ENCODE measurements around the gene MYO9A. TPM values are rescaled to one million over a fixed set of nuclear protein-coding genes. Genes with fewer than 3 reads are reported as not detected.

Gene MYO9A
- total and polyA plus RNA-seq, 2 donors = 4.4 to 11.6 TPM

GRCh38 chr15:72042865-72043264 lies 75.1 kb downstream of the MYO9A start:
- H3K27me3 ChIP-seq (ENCODE audit: control insufficient read depth in 2 of 2, insufficient read depth in 1 of 2, low read length in 1 of 2) = no peaks in the 10 kb centered on the region
- H3K36me3 ChIP-seq (ENCODE audit: control insufficient read depth in 2 of 2, insufficient read depth in 2 of 2, low read length in 1 of 2) = peaks cover 3 to 7% of the 10 kb centered on the region in 2 donors
- H3K27ac ChIP-seq (ENCODE audit: low read depth in 1 of 2, low read length in 1 of 2) = no peak overlapping the region
- DNase-seq (ENCODE audit: low read depth in 6 of 9, low spot score in 9 of 9) = no peak
- H3K4me3 ChIP-seq (ENCODE audit: low read length in 2 of 2) = no peak overlapping the region
- H3K9me3 ChIP-seq (ENCODE audit: control insufficient read depth in 2 of 2, insufficient read depth in 1 of 2, low read length in 1 of 2) = no peaks in the 10 kb centered on the region
- H3K4me1 ChIP-seq (ENCODE audit: control insufficient read depth in 2 of 2, insufficient read depth in 2 of 2, low read length in 2 of 2) = no peaks in the 10 kb centered on the region
- WGBS = 98% methylated on average over 7 of the region's 7 CpGs

- Histone ChIP-seq H3K27me3 (ENCODE audit: control insufficient read depth in 2 of 2, insufficient read depth in 1 of 2, low read length in 1 of 2) (no peaks in the 10 kb centered on the region), H3K4me1 (ENCODE audit: control insufficient read depth in 2 of 2, insufficient read depth in 2 of 2, low read length in 2 of 2) (no peaks in the 10 kb centered on the region), H3K4me3 (ENCODE audit: low read length in 2 of 2) (no peak overlapping the region), H3K9me3 (ENCODE audit: control insufficient read depth in 2 of 2, insufficient read depth in 1 of 2, low read length in 1 of 2) (no peaks in the 10 kb centered on the region), H3K27ac (ENCODE audit: low read depth in 1 of 2, low read length in 1 of 2) (no peak overlapping the region), H3K36me3 (ENCODE audit: control insufficient read depth in 2 of 2, insufficient read depth in 2 of 2, low read length in 1 of 2) (peaks cover 3 to 7% of the 10 kb centered on the region in 2 donors)
- 89% methylated on average over 1 of the region's 1 CpG for WGBS
- no peak for DNase-seq (ENCODE audit: low read depth in 6 of 9, low spot score in 9 of 9)
Observed at GRCh38 chr15:72042054-72042453, 75.9 kb downstream of the MYO9A start.

GRCh38 chr15:72037321-72037720 lies 80.6 kb downstream of the MYO9A start:
- Histone ChIP-seq H3K4me1 (ENCODE audit: control insufficient read depth in 2 of 2, insufficient read depth in 2 of 2, low read length in 2 of 2) (no peaks in the 10 kb centered on the region), H3K27me3 (ENCODE audit: control insufficient read depth in 2 of 2, insufficient read depth in 1 of 2, low read length in 1 of 2) (no peaks in the 10 kb centered on the region), H3K27ac (ENCODE audit: low read depth in 1 of 2, low read length in 1 of 2) (no peak overlapping the region), H3K9me3 (ENCODE audit: control insufficient read depth in 2 of 2, insufficient read depth in 1 of 2, low read length in 1 of 2) (no peaks in the 10 kb centered on the region), H3K4me3 (ENCODE audit: low read length in 2 of 2) (no peak overlapping the region), H3K36me3 (ENCODE audit: control insufficient read depth in 2 of 2, insufficient read depth in 2 of 2, low read length in 1 of 2) (no peaks in the 10 kb centered on the region)
- WGBS = 96% methylated on average over 4 of the region's 4 CpGs
- no peak for DNase-seq (ENCODE audit: low read depth in 6 of 9, low spot score in 9 of 9)

- Histone ChIP-seq H3K9me3 (ENCODE audit: control insufficient read depth in 2 of 2, insufficient read depth in 1 of 2, low read length in 1 of 2) (no peaks in the 10 kb centered on the region), H3K4me1 (ENCODE audit: control insufficient read depth in 2 of 2, insufficient read depth in 2 of 2, low read length in 2 of 2) (no peaks in the 10 kb centered on the region), H3K36me3 (ENCODE audit: control insufficient read depth in 2 of 2, insufficient read depth in 2 of 2, low read length in 1 of 2) (no peaks in the 10 kb centered on the region), H3K27ac (ENCODE audit: low read depth in 1 of 2, low read length in 1 of 2) (no peak overlapping the region), H3K4me3 (ENCODE audit: low read length in 2 of 2) (no peak overlapping the region), H3K27me3 (ENCODE audit: control insufficient read depth in 2 of 2, insufficient read depth in 1 of 2, low read length in 1 of 2) (no peaks in the 10 kb centered on the region)
- 74% methylated on average over 4 of the region's 4 CpGs for WGBS
- no peak for DNase-seq (ENCODE audit: low read depth in 6 of 9, low spot score in 9 of 9)
Observed at GRCh38 chr15:72034859-72035650, 82.9 kb downstream of the MYO9A start.

- Histone ChIP-seq H3K4me3 (ENCODE audit: low read length in 2 of 2) (no peak overlapping the region), H3K4me1 (ENCODE audit: control insufficient read depth in 2 of 2, insufficient read depth in 2 of 2, low read length in 2 of 2) (no peaks in the 10 kb centered on the region), H3K9me3 (ENCODE audit: control insufficient read depth in 2 of 2, insufficient read depth in 1 of 2, low read length in 1 of 2) (no peaks in the 10 kb centered on the region), H3K27me3 (ENCODE audit: control insufficient read depth in 2 of 2, insufficient read depth in 1 of 2, low read length in 1 of 2) (no peaks in the 10 kb centered on the region), H3K36me3 (ENCODE audit: control insufficient read depth in 2 of 2, insufficient read depth in 2 of 2, low read length in 1 of 2) (no peaks in the 10 kb centered on the region), H3K27ac (ENCODE audit: low read depth in 1 of 2, low read length in 1 of 2) (no peak overlapping the region)
- WGBS = 99% methylated on average over 1 of the region's 1 CpG
- DNase-seq (ENCODE audit: low read depth in 6 of 9, low spot score in 9 of 9) = no peak
Observed at GRCh38 chr15:72034351-72034750, 83.6 kb downstream of the MYO9A start.

- no peak overlapping the region for H3K4me3 ChIP-seq (ENCODE audit: low read length in 2 of 2)
- no peaks in the 10 kb centered on the region for H3K9me3 ChIP-seq (ENCODE audit: control insufficient read depth in 2 of 2, insufficient read depth in 1 of 2, low read length in 1 of 2)
- no peaks in the 10 kb centered on the region for H3K36me3 ChIP-seq (ENCODE audit: control insufficient read depth in 2 of 2, insufficient read depth in 2 of 2, low read length in 1 of 2)
- no peaks in the 10 kb centered on the region for H3K4me1 ChIP-seq (ENCODE audit: control insufficient read depth in 2 of 2, insufficient read depth in 2 of 2, low read length in 2 of 2)
- 98% methylated on average over 7 of the region's 7 CpGs for WGBS
- H3K27ac ChIP-seq (ENCODE audit: low read depth in 1 of 2, low read length in 1 of 2) = no peak overlapping the region
- no peak for DNase-seq (ENCODE audit: low read depth in 6 of 9, low spot score in 9 of 9)
- H3K27me3 ChIP-seq (ENCODE audit: control insufficient read depth in 2 of 2, insufficient read depth in 1 of 2, low read length in 1 of 2) = no peaks in the 10 kb centered on the region
Observed at GRCh38 chr15:72033711-72034110, 84.2 kb downstream of the MYO9A start.

- no peak overlapping the region for H3K27ac ChIP-seq (ENCODE audit: low read depth in 1 of 2, low read length in 1 of 2)
- no peak for DNase-seq (ENCODE audit: low read depth in 6 of 9, low spot score in 9 of 9)
- H3K27me3 ChIP-seq (ENCODE audit: control insufficient read depth in 2 of 2, insufficient read depth in 1 of 2, low read length in 1 of 2) = no peaks in the 10 kb centered on the region
- H3K4me3 ChIP-seq (ENCODE audit: low read length in 2 of 2) = no peak overlapping the region
- WGBS = 98% methylated on average over 3 of the region's 3 CpGs
- H3K36me3 ChIP-seq (ENCODE audit: control insufficient read depth in 2 of 2, insufficient read depth in 2 of 2, low read length in 1 of 2) = no peaks in the 10 kb centered on the region
- no peaks in the 10 kb centered on the region for H3K9me3 ChIP-seq (ENCODE audit: control insufficient read depth in 2 of 2, insufficient read depth in 1 of 2, low read length in 1 of 2)
- no peaks in the 10 kb centered on the region for H3K4me1 ChIP-seq (ENCODE audit: control insufficient read depth in 2 of 2, insufficient read depth in 2 of 2, low read length in 2 of 2)
Observed at GRCh38 chr15:72033285-72033684, 84.7 kb downstream of the MYO9A start.

- no peak overlapping the region for H3K4me3 ChIP-seq (ENCODE audit: low read length in 2 of 2)
- H3K27ac ChIP-seq (ENCODE audit: low read depth in 1 of 2, low read length in 1 of 2) = no peak overlapping the region
- no peaks in the 10 kb centered on the region for H3K9me3 ChIP-seq (ENCODE audit: control insufficient read depth in 2 of 2, insufficient read depth in 1 of 2, low read length in 1 of 2)
- H3K27me3 ChIP-seq (ENCODE audit: control insufficient read depth in 2 of 2, insufficient read depth in 1 of 2, low read length in 1 of 2) = no peaks in the 10 kb centered on the region
- peaks cover 0 to 3% of the 10 kb centered on the region in 2 donors for H3K36me3 ChIP-seq (ENCODE audit: control insufficient read depth in 2 of 2, insufficient read depth in 2 of 2, low read length in 1 of 2)
- no peak for DNase-seq (ENCODE audit: low read depth in 6 of 9, low spot score in 9 of 9)
- WGBS = 98% methylated on average over 2 of the region's 2 CpGs
- no peaks in the 10 kb centered on the region for H3K4me1 ChIP-seq (ENCODE audit: control insufficient read depth in 2 of 2, insufficient read depth in 2 of 2, low read length in 2 of 2)
Observed at GRCh38 chr15:72021604-72022003, 96.3 kb downstream of the MYO9A start.

GRCh38 chr15:72020799-72021198 lies 97.2 kb downstream of the MYO9A start:
- H3K9me3 ChIP-seq (ENCODE audit: control insufficient read depth in 2 of 2, insufficient read depth in 1 of 2, low read length in 1 of 2) = no peaks in the 10 kb centered on the region
- WGBS = 97% methylated on average over 1 of the region's 1 CpG
- DNase-seq (ENCODE audit: low read depth in 6 of 9, low spot score in 9 of 9) = no peak
- peaks cover 0 to 3% of the 10 kb centered on the region in 2 donors for H3K36me3 ChIP-seq (ENCODE audit: control insufficient read depth in 2 of 2, insufficient read depth in 2 of 2, low read length in 1 of 2)
- H3K27ac ChIP-seq (ENCODE audit: low read depth in 1 of 2, low read length in 1 of 2) = no peak overlapping the region
- H3K4me1 ChIP-seq (ENCODE audit: control insufficient read depth in 2 of 2, insufficient read depth in 2 of 2, low read length in 2 of 2) = no peaks in the 10 kb centered on the region
- H3K4me3 ChIP-seq (ENCODE audit: low read length in 2 of 2) = no peak overlapping the region
- H3K27me3 ChIP-seq (ENCODE audit: control insufficient read depth in 2 of 2, insufficient read depth in 1 of 2, low read length in 1 of 2) = no peaks in the 10 kb centered on the region

All from thymus (tissue), 11 donors.